SK-N-SH (cell line): Measurements from ENCODE around the gene SFI1. TPM values are rescaled to one million over a fixed set of nuclear protein-coding genes. Genes with fewer than 3 reads are reported as not detected.

Source experiments
- CTCF ChIA-PET: fragments of 300-600, 350-600 bp; formaldehyde crosslinking; extraction: SDS; loops from one replicate; lab custom pipeline; 2021; lab: Yijun Ruan, JAX
- POLR2A ChIA-PET: fragments of 350-600 bp; sonication (Branson Sonifier 250); formaldehyde crosslinking; extraction: SDS; loops from one replicate; lab custom pipeline; 2020; ENCODE audit warnings: antibody characterized with exemption, inconsistent platforms; lab: Yijun Ruan, JAX
- DNase-seq: peaks from one replicate; pipeline ENCODE4 v3.0.0; 2012
- H2AFZ ChIP-seq: fragments of 200-600 bp; sonication (generic); 2 replicates; pipeline ENCODE4 v1.8.1; 2016; ENCODE audit warnings: antibody characterized with exemption, mild to moderate bottlenecking, low read depth
- H3F3A ChIP-seq: fragments of 200-600 bp; sonication (generic); replicated peaks from 2 replicates; pipeline ENCODE3; 2016; ENCODE audit warnings: antibody characterized with exemption, mild to moderate bottlenecking; ENCODE audit not compliant: insufficient read depth
- H3K27ac ChIP-seq, 2 experiments: fragments of 200-500 bp in 1 of 2; fragments of 200-600 bp in 1 of 2; sonication (Bioruptor generic) in 1 of 2; sonication (generic), shearing (Covaris generic) in 1 of 2; 2 replicates each; pipeline versions ENCODE4 v1.5.1 to v1.6.1; 2014 to 2016; ENCODE audit warnings: low read depth in 2 of 2, inconsistent platforms in 1 of 2, low read length in 1 of 2, mild to moderate bottlenecking in 1 of 2, mixed read lengths in 1 of 2
- H3K27me3 ChIP-seq: fragments of 200-600 bp; sonication (generic), shearing (Covaris generic); 2 replicates; pipeline ENCODE4 v1.6.1; 2016; ENCODE audit warnings: mixed run types; ENCODE audit not compliant: insufficient read depth
- H3K36me3 ChIP-seq, 2 experiments: fragments of 200-500 bp in 1 of 2; fragments of 200-600 bp in 1 of 2; sonication (Bioruptor generic) in 1 of 2; sonication (generic) in 1 of 2; replicated peaks in 1 of 2; 2 replicates each; pipeline versions ENCODE3 to v1.5.1; 2014 to 2016; ENCODE audit warnings: low read length in 1 of 2, mild to moderate bottlenecking in 1 of 2; ENCODE audit not compliant: insufficient read depth in 2 of 2, control insufficient read depth in 1 of 2
- H3K4me1 ChIP-seq, 2 experiments: fragments of 200-500 bp in 1 of 2; fragments of 200-600 bp in 1 of 2; sonication (Bioruptor generic) in 1 of 2; sonication (generic), shearing (Covaris generic) in 1 of 2; 2 replicates each; pipeline versions ENCODE4 v1.5.1 to v1.6.1; 2014 to 2016; ENCODE audit warnings: low read depth in 1 of 2, low read length in 1 of 2, mixed run types in 1 of 2; ENCODE audit not compliant: insufficient read depth in 2 of 2, control insufficient read depth in 1 of 2
- H3K4me2 ChIP-seq: fragments of 200-600 bp; sonication (generic), shearing (Covaris generic); 2 replicates; pipeline ENCODE4 v1.6.1; 2017; ENCODE audit warnings: mixed run types
- H3K4me3 ChIP-seq, 2 experiments: fragments of 200-500 bp in 1 of 2; fragments of 200-600 bp in 1 of 2; sonication (Bioruptor generic) in 1 of 2; sonication (generic), shearing (Covaris generic) in 1 of 2; 2 replicates each; pipeline versions ENCODE4 v1.5.1 to v1.8.1; 2014 to 2016; ENCODE audit warnings: low read depth in 2 of 2, inconsistent platforms in 1 of 2, low read length in 1 of 2, mild to moderate bottlenecking in 1 of 2, mixed read lengths in 1 of 2, moderate library complexity in 1 of 2
- H3K79me2 ChIP-seq: fragments of 200-600 bp; sonication (generic); 2 replicates; pipeline ENCODE4 v1.8.1; 2017; ENCODE audit warnings: mild to moderate bottlenecking; ENCODE audit not compliant: insufficient read depth
- H3K9ac ChIP-seq: fragments of 200-600 bp; sonication (generic); 2 replicates; pipeline ENCODE4 v1.6.1; 2017; ENCODE audit warnings: mixed run types
- H3K9me2 ChIP-seq: fragments of 200-600 bp; sonication (generic); 2 replicates; pipeline ENCODE4 v1.6.1; 2017; ENCODE audit warnings: mixed run types
- H3K9me3 ChIP-seq: fragments of 200-600 bp; sonication (generic); 2 replicates; pipeline ENCODE4 v1.6.1; 2017; ENCODE audit warnings: mixed run types, mild to moderate bottlenecking, moderate library complexity
- H4K20me1 ChIP-seq: fragments of 200-600 bp; sonication (generic); 2 replicates; pipeline ENCODE4 v1.6.1; 2017; ENCODE audit warnings: mild to moderate bottlenecking, mixed run types; ENCODE audit not compliant: insufficient read depth
- EZH2phosphoT487 ChIP-seq: fragments of 200-600 bp; sonication (generic); IDR thresholded peaks from 2 replicates; pipeline ENCODE4 v1.6.1; 2017; ENCODE audit warnings: low read depth, mixed run types, mild to moderate bottlenecking, antibody characterized with exemption, moderate library complexity, borderline replicate concordance
- GABPA ChIP-seq: IDR thresholded peaks from 2 replicates; pipeline ENCODE4 v1.4.0; 2012; ENCODE audit warnings: low read depth, mild to moderate bottlenecking
- GATA2 ChIP-seq: sonication (generic); formaldehyde crosslinking; IDR thresholded peaks from 2 replicates; pipeline ENCODE4 v1.5.0; 2020; ENCODE audit warnings: mild to moderate bottlenecking, missing genetic modification reagents
- JUND ChIP-seq: IDR thresholded peaks from 2 replicates; pipeline ENCODE4 v1.4.0; 2012
- MAX ChIP-seq: IDR thresholded peaks from 2 replicates; pipeline ENCODE4 v1.4.0; 2012; ENCODE audit warnings: low read depth
- MEF2A ChIP-seq: IDR thresholded peaks from 2 replicates; pipeline ENCODE4 v1.4.0; 2012; ENCODE audit warnings: low read depth, borderline replicate concordance
- MXI1 ChIP-seq: IDR thresholded peaks from 2 replicates; pipeline ENCODE4 v1.6.1; 2012; ENCODE audit warnings: mild to moderate bottlenecking, low read depth, low read length, improper control_type of control experiment
- NFIC ChIP-seq: IDR thresholded peaks from 2 replicates; pipeline ENCODE4 v1.4.0; 2012; ENCODE audit warnings: borderline replicate concordance
- NRF1 ChIP-seq: IDR thresholded peaks from 2 replicates; pipeline ENCODE4 v1.6.1; 2012; ENCODE audit warnings: low read depth, mild to moderate bottlenecking, low read length
- POLR2AphosphoS5 ChIP-seq: IDR thresholded peaks from 2 replicates; pipeline ENCODE4 v1.6.1; 2012; ENCODE audit warnings: low read depth, low read length
- RFX5 ChIP-seq: IDR thresholded peaks from 2 replicates; pipeline ENCODE4 v1.6.1; 2012; ENCODE audit warnings: mild to moderate bottlenecking, improper control_type of control experiment, low read length
- SIN3A ChIP-seq: IDR thresholded peaks from 2 replicates; pipeline ENCODE4 v1.6.1; 2012; ENCODE audit warnings: low read depth, mild to moderate bottlenecking, low read length, moderate library complexity, borderline replicate concordance
- SMC3 ChIP-seq: IDR thresholded peaks from 2 replicates; pipeline ENCODE4 v1.6.1; 2012; ENCODE audit warnings: low read depth, low read length, improper control_type of control experiment
- WGBS: methylation state at CpG from one replicate; pipeline ENCODE4 v1.1.6; 2017; ENCODE audit warnings: low lambda C conversion rate; 5-methylcytosine and 5-hydroxymethylcytosine counted together
- polyA plus RNA-seq, 3 experiments: library from polyadenylated mRNA; depleted of rRNA; stranded (reverse); fragments of >200 nt; gene quantifications; 2 replicates each; pipeline ENCODE4 v1.2.3, GENCODE V29; 2012
- TF ChIP-seq, protein P1 (sequence below): IDR thresholded peaks from 2 replicates; pipeline ENCODE4; 2012
- TF ChIP-seq, protein P2 (sequence below): IDR thresholded peaks from 2 replicates; pipeline ENCODE4 v1.4.0; 2012; ENCODE audit warnings: low read depth, borderline replicate concordance
- TF ChIP-seq, protein P3 (sequence below): IDR thresholded peaks from 2 replicates; pipeline ENCODE4 v1.4.0; 2012; ENCODE audit warnings: low read depth, borderline replicate concordance

Gene SFI1
- polyA plus RNA-seq, 1 of the 3 experiments (the other 2 are of a cell fraction) = 24.7 TPM

GRCh38 chr22:31488988-31489617, 7.2 kb upstream of the SFI1 start:
- 2% methylated on average over 18 of the region's 61 CpGs for WGBS

GRCh38 chr22:31489632-31490495, 6.5 kb upstream of the SFI1 start, which contains the start of gene EIF4ENIF1:
TSS of gene EIF4ENIF1 (minus strand) at chr22:31489842. CDS start at chr22:31488718, 1,124 bp downstream.
- under 1% methylated on average over 29 of the region's 100 CpGs for WGBS
- Histone ChIP-seq H3K27ac (peak within 1 kb of the TSS; percentile 88 to 91), H4K20me1 (no peaks in the 10 kb centered on the region), H3K4me1 (peaks cover 6 to 8% of the 10 kb centered on the region in 2 experiments; a peak in 3 of 4 replicates), H3K9me3 (no peaks in the 10 kb centered on the region), H3K36me3 (peaks cover 17 to 31% of the 10 kb centered on the region in 2 experiments), H3K27me3 (no peaks in the 10 kb centered on the region), H3K9ac (peak within 1 kb of the TSS; percentile 84), H3F3A (peaks cover 15% of the 10 kb centered on the region), H3K4me3 (peak within 1 kb of the TSS; percentile 77 to 90), H3K9me2 (no peaks in the 10 kb centered on the region), H2AFZ (peak within 1 kb of the TSS; percentile 88), H3K4me2 (peak within 1 kb of the TSS; percentile 95), H3K79me2 (peaks cover 58% of the 10 kb centered on the region)
- DNase-seq = peak; percentile 99
- ChIA-PET CTCF (interaction anchor here (0.7 to 1.1 kb wide), 2 partner anchors 67 to 145 kb away, joined by 3 read pairs; no protein-coding TSS in a partner anchor), POLR2A (interaction anchor here (0.6 to 1.2 kb wide), 3 partner anchors 91 to 143 kb away, joined by 3 read pairs; partner anchors contain the start of genes DRG1 and PATZ1)
- no peak for TF ChIP-seq MEF2A
- peak; percentile 74 for TF ChIP-seq MXI1
- 0 out of 2 replicates have a peak, but pooled peaks have one; percentile 11 for TF ChIP-seq POLR2AphosphoS5
- TF ChIP-seq, protein P1, sequence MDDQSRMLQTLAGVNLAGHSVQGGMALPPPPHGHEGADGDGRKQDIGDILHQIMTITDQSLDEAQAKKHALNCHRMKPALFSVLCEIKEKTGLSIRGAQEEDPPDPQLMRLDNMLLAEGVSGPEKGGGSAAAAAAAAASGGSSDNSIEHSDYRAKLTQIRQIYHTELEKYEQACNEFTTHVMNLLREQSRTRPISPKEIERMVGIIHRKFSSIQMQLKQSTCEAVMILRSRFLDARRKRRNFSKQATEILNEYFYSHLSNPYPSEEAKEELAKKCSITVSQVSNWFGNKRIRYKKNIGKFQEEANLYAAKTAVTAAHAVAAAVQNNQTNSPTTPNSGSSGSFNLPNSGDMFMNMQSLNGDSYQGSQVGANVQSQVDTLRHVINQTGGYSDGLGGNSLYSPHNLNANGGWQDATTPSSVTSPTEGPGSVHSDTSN = peak; percentile 24; the same call in 1 of the 2 replicates
- no peak for TF ChIP-seq GATA2
- peak; percentile 71 for TF ChIP-seq MAX
- no peak for TF ChIP-seq RFX5
- no peak for TF ChIP-seq NRF1
- TF ChIP-seq SMC3 = no peak
- TF ChIP-seq NFIC = no peak; the same call in 1 of the 2 replicates
- peak; percentile 61 for TF ChIP-seq GABPA
- TF ChIP-seq JUND = no peak
- TF ChIP-seq SIN3A = peak; percentile 60; the same call in 1 of the 2 replicates
- TF ChIP-seq, protein P2, sequence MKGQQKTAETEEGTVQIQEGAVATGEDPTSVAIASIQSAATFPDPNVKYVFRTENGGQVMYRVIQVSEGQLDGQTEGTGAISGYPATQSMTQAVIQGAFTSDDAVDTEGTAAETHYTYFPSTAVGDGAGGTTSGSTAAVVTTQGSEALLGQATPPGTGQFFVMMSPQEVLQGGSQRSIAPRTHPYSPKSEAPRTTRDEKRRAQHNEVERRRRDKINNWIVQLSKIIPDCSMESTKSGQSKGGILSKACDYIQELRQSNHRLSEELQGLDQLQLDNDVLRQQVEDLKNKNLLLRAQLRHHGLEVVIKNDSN = 0 out of 2 replicates have a peak, but pooled peaks have one; percentile 4

More at GRCh38 chr22:31488988-31489617, 7.2 kb upstream of the SFI1 start:
- Histone ChIP-seq H3K4me2 (peak overlapping the region; percentile 95), H3K9me3 (no peaks in the 10 kb centered on the region), H3K27ac (peak overlapping the region; percentile 60 to 88; a peak in 3 of 4 replicates), H3K9me2 (no peaks in the 10 kb centered on the region), H3K27me3 (no peaks in the 10 kb centered on the region), H3K4me3 (peak overlapping the region; percentile 77 to 90), H3K4me1 (peaks cover 6 to 8% of the 10 kb centered on the region in 2 experiments; a peak in 3 of 4 replicates), H2AFZ (no peak overlapping the region; the same call in none of the 2 replicates), H3K79me2 (peaks cover 66% of the 10 kb centered on the region), H3K9ac (peak overlapping the region; percentile 84), H3K36me3 (peaks cover 22 to 38% of the 10 kb centered on the region in 2 experiments)
- DNase-seq = peak; percentile 84
- POLR2A ChIA-PET = interaction anchor here (0.9 to 1.0 kb wide), 2 partner anchors 90 to 112 kb away, joined by 3 to 4 read pairs; partner anchors contain the start of gene DRG1
- TF ChIP-seq MXI1 (peak; percentile 61; the same call in 1 of the 2 replicates), EZH2phosphoT487 (no peak), SIN3A (peak; percentile 73; the same call in 1 of the 2 replicates), GATA2 (peak; percentile 79)
- TF ChIP-seq, protein P3, sequence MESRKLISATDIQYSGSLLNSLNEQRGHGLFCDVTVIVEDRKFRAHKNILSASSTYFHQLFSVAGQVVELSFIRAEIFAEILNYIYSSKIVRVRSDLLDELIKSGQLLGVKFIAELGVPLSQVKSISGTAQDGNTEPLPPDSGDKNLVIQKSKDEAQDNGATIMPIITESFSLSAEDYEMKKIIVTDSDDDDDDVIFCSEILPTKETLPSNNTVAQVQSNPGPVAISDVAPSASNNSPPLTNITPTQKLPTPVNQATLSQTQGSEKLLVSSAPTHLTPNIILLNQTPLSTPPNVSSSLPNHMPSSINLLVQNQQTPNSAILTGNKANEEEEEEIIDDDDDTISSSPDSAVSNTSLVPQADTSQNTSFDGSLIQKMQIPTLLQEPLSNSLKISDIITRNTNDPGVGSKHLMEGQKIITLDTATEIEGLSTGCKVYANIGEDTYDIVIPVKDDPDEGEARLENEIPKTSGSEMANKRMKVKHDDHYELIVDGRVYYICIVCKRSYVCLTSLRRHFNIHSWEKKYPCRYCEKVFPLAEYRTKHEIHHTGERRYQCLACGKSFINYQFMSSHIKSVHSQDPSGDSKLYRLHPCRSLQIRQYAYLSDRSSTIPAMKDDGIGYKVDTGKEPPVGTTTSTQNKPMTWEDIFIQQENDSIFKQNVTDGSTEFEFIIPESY = no peak
- TF ChIP-seq, all 33 proteins: peak for 3
- CTCF ChIA-PET = interaction anchor here (0.7 to 0.8 kb wide), 2 partner anchors 29 to 176 kb away, joined by 3 read pairs; no protein-coding TSS in a partner anchor
- no peaks in the 10 kb centered on the region for H4K20me1 ChIP-seq
- peaks cover 8% of the 10 kb centered on the region for H3F3A ChIP-seq
